ENCODE results near the gene ACER3. TPM values are rescaled to one million over a fixed set of nuclear protein-coding genes. Genes with fewer than 3 reads are reported as not detected.

The ACER3 gene
- total and polyA plus RNA-seq, 2 donors (not counting 1 experiment from before 2014, with no cell fraction given), result 3.3 to 12.9 TPM

DNA sequence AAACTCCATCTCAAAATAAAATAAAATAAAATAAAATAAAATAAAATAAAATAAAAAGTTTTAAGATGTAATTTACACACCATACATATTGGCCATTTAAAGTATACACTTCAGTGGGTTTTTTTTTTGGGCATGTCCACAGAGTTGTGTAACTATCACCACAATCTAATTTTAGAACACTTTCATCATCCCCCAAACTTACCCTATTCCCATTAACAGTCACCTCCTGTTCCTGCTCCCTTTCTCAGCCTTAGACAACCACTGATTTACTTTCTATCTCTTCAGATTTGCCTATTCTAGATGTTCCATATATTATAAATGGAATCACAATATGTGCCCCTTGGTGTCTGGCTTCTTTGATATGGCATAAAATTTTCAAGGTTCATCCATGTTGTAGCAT lies 4.6 kb upstream of the ACER3 start:
- no peak overlapping the region for H3K27ac ChIP-seq (ENCODE audit: low read length in 2 of 2)
- ATAC-seq (ENCODE audit: low read depth) (no peak), DNase-seq (no peak)
- no peaks in the 10 kb centered on the region for H4K20me1 ChIP-seq (ENCODE audit: control insufficient read depth, insufficient read depth, low read length, poor library complexity, severe bottlenecking)
- ChIA-PET CTCF (no interaction called here), POLR2A (no interaction called here)
- peaks cover 1% of the 10 kb centered on the region for H3K79me2 ChIP-seq (ENCODE audit: control insufficient read depth, insufficient read depth, low read length)
- H3K9ac ChIP-seq (ENCODE audit: low read length), result no peak overlapping the region
- H3K4me1 Mint-ChIP-seq, result peaks cover 11% of the 10 kb centered on the region
- no peaks in the 10 kb centered on the region for H3K27me3 Mint-ChIP-seq
- intact Hi-C loops (cut with micrococcal nuclease), result no loop called here
- H3K4me2 ChIP-seq (replicated peaks; ENCODE audit: low read depth, low read length, poor library complexity, severe bottlenecking), result no peak overlapping the region
- H3K4me3 Mint-ChIP-seq, result no peak overlapping the region
- H3K27ac Mint-ChIP-seq, result no peak overlapping the region
- H3K27me3 ChIP-seq (replicated peaks in 1 of 4; ENCODE audit: control extremely low read depth in 1 of 4, control insufficient read depth in 3 of 4, insufficient read depth in 4 of 4, low read length in 3 of 4), result no peaks in the 10 kb centered on the region
- no peak overlapping the region for H2AFZ ChIP-seq (ENCODE audit: insufficient read depth, low read depth, low read length, poor library complexity, severe bottlenecking)
- H3K9me3 ChIP-seq (ENCODE audit: control extremely low read depth in 1 of 3, control insufficient read depth in 2 of 3, insufficient read depth in 1 of 3, low read length in 2 of 3), result no peaks in the 10 kb centered on the region
- H3K36me3 ChIP-seq (replicated peaks in 1 of 2; ENCODE audit: control extremely low read depth in 1 of 2, control insufficient read depth in 1 of 2, extremely low read depth in 1 of 2, insufficient read depth in 2 of 2, low read length in 1 of 2), result no peaks in the 10 kb centered on the region
- no peaks in the 10 kb centered on the region for H3K9me3 Mint-ChIP-seq (ENCODE audit: insufficient read depth)
- H3K4me1 ChIP-seq (ENCODE audit: control insufficient read depth in 2 of 2, insufficient read depth in 2 of 2, low read length in 2 of 2), result peaks cover 5 to 10% of the 10 kb centered on the region in 2 donors
- no peak for TF ChIP-seq EZH2 (IDR thresholded peaks at IDR 0.05; ENCODE audit: borderline replicate concordance, insufficient read depth, low read depth, low read length, poor library complexity, severe bottlenecking)
- TF ChIP-seq, protein P1, sequence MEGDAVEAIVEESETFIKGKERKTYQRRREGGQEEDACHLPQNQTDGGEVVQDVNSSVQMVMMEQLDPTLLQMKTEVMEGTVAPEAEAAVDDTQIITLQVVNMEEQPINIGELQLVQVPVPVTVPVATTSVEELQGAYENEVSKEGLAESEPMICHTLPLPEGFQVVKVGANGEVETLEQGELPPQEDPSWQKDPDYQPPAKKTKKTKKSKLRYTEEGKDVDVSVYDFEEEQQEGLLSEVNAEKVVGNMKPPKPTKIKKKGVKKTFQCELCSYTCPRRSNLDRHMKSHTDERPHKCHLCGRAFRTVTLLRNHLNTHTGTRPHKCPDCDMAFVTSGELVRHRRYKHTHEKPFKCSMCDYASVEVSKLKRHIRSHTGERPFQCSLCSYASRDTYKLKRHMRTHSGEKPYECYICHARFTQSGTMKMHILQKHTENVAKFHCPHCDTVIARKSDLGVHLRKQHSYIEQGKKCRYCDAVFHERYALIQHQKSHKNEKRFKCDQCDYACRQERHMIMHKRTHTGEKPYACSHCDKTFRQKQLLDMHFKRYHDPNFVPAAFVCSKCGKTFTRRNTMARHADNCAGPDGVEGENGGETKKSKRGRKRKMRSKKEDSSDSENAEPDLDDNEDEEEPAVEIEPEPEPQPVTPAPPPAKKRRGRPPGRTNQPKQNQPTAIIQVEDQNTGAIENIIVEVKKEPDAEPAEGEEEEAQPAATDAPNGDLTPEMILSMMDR (IDR thresholded peaks at IDR 0.05), result no peak
- no peak overlapping the region for H3K4me3 ChIP-seq (ENCODE audit: control extremely low read depth in 1 of 5, extremely low read depth in 1 of 5, insufficient read depth in 1 of 5, low read depth in 2 of 5, low read length in 4 of 5)

DNA sequence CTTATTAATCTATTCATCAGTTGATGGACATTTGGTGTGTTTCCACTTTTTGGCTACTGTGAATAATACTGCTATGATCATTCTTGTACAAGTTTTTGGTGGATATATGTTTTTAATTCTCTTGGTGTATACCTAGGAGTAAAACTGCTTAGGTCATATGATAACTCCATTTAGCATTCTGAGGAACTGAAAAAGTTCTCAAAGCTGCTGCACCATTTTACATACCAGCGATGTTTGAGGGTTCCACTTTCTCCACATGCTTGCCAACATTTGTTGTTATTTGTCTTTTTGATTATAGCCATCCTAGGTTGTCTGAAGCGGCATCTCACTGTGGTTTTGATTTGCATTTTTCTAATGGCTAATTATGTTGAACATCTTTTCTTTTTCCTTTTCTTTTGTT lies 4.1 kb upstream of the ACER3 start:
- H3K79me2 ChIP-seq (ENCODE audit: control insufficient read depth, insufficient read depth, low read length), result peaks cover 6% of the 10 kb centered on the region
- no peak overlapping the region for H3K27ac Mint-ChIP-seq
- no peaks in the 10 kb centered on the region for H3K9me3 Mint-ChIP-seq (ENCODE audit: insufficient read depth)
- H4K20me1 ChIP-seq (ENCODE audit: control insufficient read depth, insufficient read depth, low read length, poor library complexity, severe bottlenecking), result no peaks in the 10 kb centered on the region
- H3K4me1 Mint-ChIP-seq, result peaks cover 16% of the 10 kb centered on the region
- H3K9me3 ChIP-seq (ENCODE audit: control extremely low read depth in 1 of 3, control insufficient read depth in 2 of 3, insufficient read depth in 1 of 3, low read length in 2 of 3), result no peaks in the 10 kb centered on the region
- ChIA-PET CTCF (no interaction called here), POLR2A (no interaction called here)
- H3K27me3 Mint-ChIP-seq, result no peaks in the 10 kb centered on the region
- TF ChIP-seq, protein P1 (IDR thresholded peaks at IDR 0.05), result no peak
- no peak for TF ChIP-seq EZH2 (IDR thresholded peaks at IDR 0.05; ENCODE audit: borderline replicate concordance, insufficient read depth, low read depth, low read length, poor library complexity, severe bottlenecking)
- peaks cover 10 to 15% of the 10 kb centered on the region in 2 donors for H3K4me1 ChIP-seq (ENCODE audit: control insufficient read depth in 2 of 2, insufficient read depth in 2 of 2, low read length in 2 of 2)
- no peaks in the 10 kb centered on the region for H3K27me3 ChIP-seq (replicated peaks in 1 of 4; ENCODE audit: control extremely low read depth in 1 of 4, control insufficient read depth in 3 of 4, insufficient read depth in 4 of 4, low read length in 3 of 4)
- intact Hi-C loops (cut with micrococcal nuclease), result no loop called here
- H3K36me3 ChIP-seq (replicated peaks in 1 of 2; ENCODE audit: control extremely low read depth in 1 of 2, control insufficient read depth in 1 of 2, extremely low read depth in 1 of 2, insufficient read depth in 2 of 2, low read length in 1 of 2), result no peaks in the 10 kb centered on the region
- ATAC-seq (ENCODE audit: low read depth) (no peak), DNase-seq (no peak)
- no CpG with 5 or more reads among the region's 2 CpGs for WGBS (ENCODE audit: insufficient coverage)
- no peak overlapping the region for H3K27ac ChIP-seq (ENCODE audit: low read length in 2 of 2)
- no peak overlapping the region for H2AFZ ChIP-seq (ENCODE audit: insufficient read depth, low read depth, low read length, poor library complexity, severe bottlenecking)
- no peak overlapping the region for H3K4me3 ChIP-seq (ENCODE audit: control extremely low read depth in 1 of 5, extremely low read depth in 1 of 5, insufficient read depth in 1 of 5, low read depth in 2 of 5, low read length in 4 of 5)
- no peak overlapping the region for H3K4me3 Mint-ChIP-seq
- no peak overlapping the region for H3K9ac ChIP-seq (ENCODE audit: low read length)
- H3K4me2 ChIP-seq (replicated peaks; ENCODE audit: low read depth, low read length, poor library complexity, severe bottlenecking), result no peak overlapping the region
